ENCODE measurements around the gene ZFPL1. TPM values are rescaled to one million over a fixed set of nuclear protein-coding genes. Genes with fewer than 3 reads are reported as not detected.

ZFPL1 gene
- total RNA-seq, 4 donors from 2014 or later: 45.8 to 72.3 (median 54.8) TPM

- peak in 1 of 2 donors; percentile 88 for DNase-seq (ENCODE audit: low spot score in 2 of 2)
- WGBS, 2 donors: 11 to 18% methylated on average over 48 to 54 of the region's 56 CpGs
- intact Hi-C loops (cut with DNase I; ENCODE audit: low total_unique reads): no loop called here
- no peak for TF ChIP-seq CTCF (IDR thresholded peaks at IDR 0.05)
- TF ChIP-seq POLR2A (IDR thresholded peaks at IDR 0.05): no peak
- no peak overlapping the region for H3K4me3 ChIP-seq (ENCODE audit: low read depth, poor library complexity, severe bottlenecking)
Observed at GRCh38 chr11:65047581-65048422, 36.2 kb upstream of the ZFPL1 start.

GRCh38 chr11:65051398-65051858 is 32.6 kb upstream of the ZFPL1 start:
- WGBS, 2 donors: 86% methylated on average over 9 of the region's 9 CpGs
- intact Hi-C loops (cut with DNase I; ENCODE audit: low total_unique reads): no loop called here
- no peak for DNase-seq (ENCODE audit: low spot score in 2 of 2)
- no peak overlapping the region for H3K4me3 ChIP-seq (ENCODE audit: low read depth, poor library complexity, severe bottlenecking)
- TF ChIP-seq POLR2A (IDR thresholded peaks at IDR 0.05) (no peak), CTCF (IDR thresholded peaks at IDR 0.05) (no peak)

GRCh38 chr11:65053827-65054508 is 30.1 kb upstream of the ZFPL1 start:
- intact Hi-C loops (cut with DNase I; ENCODE audit: low total_unique reads): no loop called here
- TF ChIP-seq CTCF (IDR thresholded peaks at IDR 0.05): no peak
- no peak for TF ChIP-seq POLR2A (IDR thresholded peaks at IDR 0.05)
- WGBS, 2 donors: 43 to 53% methylated on average over 8 of the region's 8 CpGs
- DNase-seq (ENCODE audit: low spot score in 2 of 2): no peak
- no peak overlapping the region for H3K4me3 ChIP-seq (ENCODE audit: low read depth, poor library complexity, severe bottlenecking)

GRCh38 chr11:65055538-65055937 is 28.5 kb upstream of the ZFPL1 start:
- whole genome bisulfite sequencing, 2 donors: 81 to 94% methylated on average over 1 of the region's 1 CpG
- TF ChIP-seq CTCF (IDR thresholded peaks at IDR 0.05) (no peak), POLR2A (IDR thresholded peaks at IDR 0.05) (no peak)
- no peak overlapping the region for H3K4me3 ChIP-seq (ENCODE audit: low read depth, poor library complexity, severe bottlenecking)
- DNase-seq (ENCODE audit: low spot score in 2 of 2): no peak
- intact Hi-C loops (cut with DNase I; ENCODE audit: low total_unique reads): no loop called here

- no peak for DNase-seq (ENCODE audit: low spot score in 2 of 2)
- WGBS, 2 donors: 86 to 90% methylated on average over 6 of the region's 6 CpGs
- no peak for TF ChIP-seq CTCF (IDR thresholded peaks at IDR 0.05)
- no peak for TF ChIP-seq POLR2A (IDR thresholded peaks at IDR 0.05)
- intact Hi-C loops (cut with DNase I; ENCODE audit: low total_unique reads): no loop called here
- H3K4me3 ChIP-seq (ENCODE audit: low read depth, poor library complexity, severe bottlenecking): no peak overlapping the region
Observed at GRCh38 chr11:65056999-65057398, 27.0 kb upstream of the ZFPL1 start.
